ENCODE measurements around the gene ZNF672. TPM values are rescaled to one million over a fixed set of nuclear protein-coding genes. Genes with fewer than 3 reads are reported as not detected.
"Not testable (repeated sequence)": the region's sequence is repeated elsewhere in the genome, so short reads cannot be mapped to it uniquely, and the experiment has no call there.

Gene ZNF672
- total RNA-seq, 1 donor from 2014 or later: 15.3 TPM

DNA sequence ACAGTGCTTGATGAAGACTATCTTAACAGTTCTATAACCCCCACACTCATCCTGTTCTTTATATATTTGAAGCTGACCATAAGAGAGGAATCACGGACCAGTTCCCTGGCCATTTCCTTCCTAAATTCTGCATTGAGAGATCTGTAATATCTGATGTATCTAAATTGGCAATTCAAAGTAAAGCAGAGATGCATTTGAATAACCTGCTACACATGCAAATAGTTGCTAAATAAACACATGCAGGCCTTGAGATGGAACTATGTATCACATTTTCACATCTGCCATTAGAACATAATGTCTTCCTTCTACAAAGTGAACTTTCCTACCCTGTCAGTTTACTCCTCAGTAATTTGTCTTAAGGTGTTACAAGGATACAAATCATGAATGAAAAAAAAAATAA, 47.6 kb downstream of the ZNF672 start:
- H3K36me3 ChIP-seq (ENCODE audit: control insufficient read depth, insufficient read depth, low read length): no peaks in the 10 kb centered on the region
- no peak overlapping the region for H3K4me3 ChIP-seq (ENCODE audit: low read depth, low read length)
- peaks cover 2% of the 10 kb centered on the region for H3K27me3 ChIP-seq (ENCODE audit: control insufficient read depth, insufficient read depth, low read length)
- FAIRE-seq (no peak), DNase-seq (ENCODE audit: low read depth) (no peak)
- TF ChIP-seq, protein P1, sequence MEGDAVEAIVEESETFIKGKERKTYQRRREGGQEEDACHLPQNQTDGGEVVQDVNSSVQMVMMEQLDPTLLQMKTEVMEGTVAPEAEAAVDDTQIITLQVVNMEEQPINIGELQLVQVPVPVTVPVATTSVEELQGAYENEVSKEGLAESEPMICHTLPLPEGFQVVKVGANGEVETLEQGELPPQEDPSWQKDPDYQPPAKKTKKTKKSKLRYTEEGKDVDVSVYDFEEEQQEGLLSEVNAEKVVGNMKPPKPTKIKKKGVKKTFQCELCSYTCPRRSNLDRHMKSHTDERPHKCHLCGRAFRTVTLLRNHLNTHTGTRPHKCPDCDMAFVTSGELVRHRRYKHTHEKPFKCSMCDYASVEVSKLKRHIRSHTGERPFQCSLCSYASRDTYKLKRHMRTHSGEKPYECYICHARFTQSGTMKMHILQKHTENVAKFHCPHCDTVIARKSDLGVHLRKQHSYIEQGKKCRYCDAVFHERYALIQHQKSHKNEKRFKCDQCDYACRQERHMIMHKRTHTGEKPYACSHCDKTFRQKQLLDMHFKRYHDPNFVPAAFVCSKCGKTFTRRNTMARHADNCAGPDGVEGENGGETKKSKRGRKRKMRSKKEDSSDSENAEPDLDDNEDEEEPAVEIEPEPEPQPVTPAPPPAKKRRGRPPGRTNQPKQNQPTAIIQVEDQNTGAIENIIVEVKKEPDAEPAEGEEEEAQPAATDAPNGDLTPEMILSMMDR (IDR thresholded peaks at IDR 0.05; ENCODE audit: insufficient read depth, low read length, severe bottlenecking): no peak

DNA sequence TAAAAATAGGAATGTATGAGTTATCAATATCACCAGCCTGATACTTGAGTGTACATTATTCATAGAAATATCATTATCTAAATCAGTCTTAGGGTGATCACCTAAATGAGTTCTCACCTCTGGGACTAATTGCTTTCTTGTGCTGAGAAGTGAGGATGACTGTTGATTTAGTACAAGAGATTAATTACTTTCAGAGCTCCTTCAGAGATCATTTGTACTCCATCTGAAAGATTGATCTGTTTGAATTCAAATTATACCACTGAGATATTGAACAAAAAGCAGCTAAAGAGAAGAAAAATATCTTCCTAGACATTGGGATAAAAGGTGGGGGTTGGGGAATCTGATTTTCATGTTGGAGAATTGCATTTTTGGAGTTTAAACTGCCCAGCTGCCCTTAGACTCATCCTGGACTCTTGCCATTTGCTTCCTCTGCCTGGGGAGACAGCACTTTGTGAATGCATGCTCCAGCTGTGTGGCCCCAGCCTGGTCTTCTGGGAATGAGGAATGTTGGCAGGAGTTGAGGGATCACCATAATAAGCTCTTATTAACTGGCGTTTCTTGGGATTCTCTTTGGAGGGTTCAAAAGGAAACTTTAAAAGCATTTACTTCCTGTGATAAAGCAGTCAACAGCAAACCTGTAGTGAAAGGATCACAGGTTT, 48.3 kb downstream of the ZNF672 start:
- no peaks in the 10 kb centered on the region for H3K36me3 ChIP-seq (ENCODE audit: control insufficient read depth, insufficient read depth, low read length)
- no peak overlapping the region for H3K4me3 ChIP-seq (ENCODE audit: low read depth, low read length)
- TF ChIP-seq, protein P1 (IDR thresholded peaks at IDR 0.05; ENCODE audit: insufficient read depth, low read length, severe bottlenecking): no peak
- DNase-seq (ENCODE audit: low read depth) (no peak), FAIRE-seq (no peak)
- peaks cover 2% of the 10 kb centered on the region for H3K27me3 ChIP-seq (ENCODE audit: control insufficient read depth, insufficient read depth, low read length)

DNA sequence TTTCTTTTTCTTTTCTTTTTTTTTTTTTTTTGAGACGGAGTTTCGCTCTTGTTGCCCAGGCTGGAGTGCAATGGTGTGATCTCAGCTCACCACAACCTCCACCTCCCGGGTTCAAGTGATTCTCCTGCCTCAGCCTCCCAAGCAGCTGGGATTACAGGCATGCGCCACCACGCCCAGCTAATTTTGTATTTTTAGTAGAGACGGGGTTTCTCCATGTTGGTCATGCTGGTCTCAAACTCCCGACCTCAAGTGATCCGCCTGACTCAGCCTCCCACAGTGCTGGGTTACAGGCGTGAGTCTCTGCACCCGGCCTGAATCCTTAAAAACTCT, 51.9 kb downstream of the ZNF672 start:
- DNase-seq (ENCODE audit: low read depth); FAIRE-seq; H3K4me3 ChIP-seq (ENCODE audit: low read depth, low read length): not testable (repeated sequence)

DNA sequence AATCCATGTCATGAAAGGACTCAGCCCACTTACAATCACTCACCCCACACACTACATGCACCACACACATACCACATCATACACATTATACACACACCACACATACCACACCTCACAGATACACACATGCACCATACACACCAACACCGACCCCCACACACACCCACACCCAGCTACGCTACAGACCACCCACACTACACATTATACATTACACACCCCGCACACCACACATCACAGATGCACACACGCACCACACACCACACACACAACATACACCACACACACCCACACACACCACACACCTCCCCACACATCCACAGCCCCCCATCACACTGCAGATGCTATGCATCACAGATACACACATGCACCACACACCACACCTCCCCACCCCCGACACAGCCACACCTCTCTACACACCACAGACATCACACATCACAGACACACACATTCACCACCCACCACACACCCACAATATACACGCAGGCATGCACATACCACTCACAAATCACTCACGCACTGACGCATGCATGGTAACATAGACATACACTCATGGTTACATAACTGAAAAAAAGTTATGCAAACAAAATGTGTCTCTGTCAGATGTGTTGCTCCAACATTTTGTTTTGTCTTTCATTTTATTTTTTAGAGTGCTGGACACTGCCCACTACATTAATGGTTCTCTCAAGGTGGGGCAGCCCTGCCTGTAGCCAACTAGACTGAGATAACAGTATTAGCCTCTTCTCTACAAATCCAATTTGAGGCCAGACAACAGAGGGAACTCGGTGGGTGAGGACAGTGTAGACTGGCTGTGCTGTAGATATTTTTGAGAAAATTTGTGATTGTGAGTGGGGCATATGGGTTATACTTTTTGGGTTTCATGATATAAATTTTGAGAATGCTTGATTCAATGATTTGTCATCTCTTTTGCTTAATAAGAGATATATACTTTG, 52.8 kb downstream of the ZNF672 start:
- TF ChIP-seq, protein P1 (IDR thresholded peaks at IDR 0.05; ENCODE audit: insufficient read depth, low read length, severe bottlenecking): no peak
- FAIRE-seq: peak; percentile 70
- Histone ChIP-seq H3K36me3 (ENCODE audit: control insufficient read depth, insufficient read depth, low read length) (no peaks in the 10 kb centered on the region), H3K27me3 (ENCODE audit: control insufficient read depth, insufficient read depth, low read length) (peaks cover 2% of the 10 kb centered on the region), H3K4me3 (ENCODE audit: low read depth, low read length) (no peak overlapping the region)
- DNase-seq (ENCODE audit: low read depth): no peak

More for the DNA sequence above, 51.9 kb downstream of the ZNF672 start:
- not testable (repeated sequence) for H3K27me3 ChIP-seq (ENCODE audit: control insufficient read depth, insufficient read depth, low read length); H3K36me3 ChIP-seq (ENCODE audit: control insufficient read depth, insufficient read depth, low read length)

DNA sequence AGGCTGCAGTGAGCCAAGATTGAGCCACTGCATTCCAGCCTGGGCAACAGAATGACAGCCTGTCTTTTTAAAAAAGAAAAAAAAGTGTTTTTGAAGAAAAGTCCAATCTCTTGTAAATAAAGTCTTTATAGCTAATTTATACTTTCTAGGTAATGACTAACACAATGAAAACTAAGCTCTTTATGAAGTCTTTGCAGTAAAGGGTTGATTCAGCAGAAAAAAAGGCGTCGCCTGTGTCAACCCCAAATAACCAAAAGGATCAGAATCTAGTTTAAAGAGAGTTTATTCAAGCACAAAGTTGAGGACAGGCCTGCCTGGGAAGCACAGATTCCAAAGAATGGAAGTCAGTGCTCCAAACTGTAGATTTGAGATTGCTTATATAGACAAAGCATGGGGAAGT, 53.7 kb downstream of the ZNF672 start:
- peaks cover 2% of the 10 kb centered on the region for H3K27me3 ChIP-seq (ENCODE audit: control insufficient read depth, insufficient read depth, low read length)
- no peak for FAIRE-seq
- no peak overlapping the region for H3K4me3 ChIP-seq (ENCODE audit: low read depth, low read length)
- TF ChIP-seq, protein P1 (IDR thresholded peaks at IDR 0.05; ENCODE audit: insufficient read depth, low read length, severe bottlenecking): no peak
- H3K36me3 ChIP-seq (ENCODE audit: control insufficient read depth, insufficient read depth, low read length): no peaks in the 10 kb centered on the region
- DNase-seq (ENCODE audit: low read depth): no peak

DNA sequence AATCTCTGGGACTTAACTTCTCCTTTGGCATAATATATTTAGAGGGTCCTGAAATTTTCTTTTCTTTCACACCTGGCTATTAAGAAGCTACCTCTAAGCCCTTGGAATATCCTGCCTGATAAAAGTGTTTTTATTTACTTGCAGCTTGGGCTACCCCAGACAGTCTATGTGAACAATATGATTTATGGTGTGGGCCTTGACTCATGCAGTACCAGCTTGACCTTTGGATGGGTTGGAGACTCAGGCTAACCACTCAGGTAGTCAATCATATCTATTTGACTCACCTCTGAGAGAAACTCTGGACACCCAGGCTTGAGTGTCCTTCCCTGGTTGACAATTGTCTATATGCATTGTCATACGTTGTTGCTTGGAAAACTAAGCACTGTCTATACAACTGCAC, 54.6 kb downstream of the ZNF672 start:
- FAIRE-seq (no peak), DNase-seq (ENCODE audit: low read depth) (no peak)
- H3K36me3 ChIP-seq (ENCODE audit: control insufficient read depth, insufficient read depth, low read length): no peaks in the 10 kb centered on the region
- TF ChIP-seq, protein P1 (IDR thresholded peaks at IDR 0.05; ENCODE audit: insufficient read depth, low read length, severe bottlenecking): no peak
- peaks cover 1% of the 10 kb centered on the region for H3K27me3 ChIP-seq (ENCODE audit: control insufficient read depth, insufficient read depth, low read length)
- H3K4me3 ChIP-seq (ENCODE audit: low read depth, low read length): no peak overlapping the region

Measured in bronchial epithelial cell (primary cell).